Brain microvascular endothelial cell (primary cell): Measurements from ENCODE around the gene RASAL2.
A peak's percentile ranks its signal among the peaks of the same experiment; 100 is the strongest.

ENCODE experiments used
- DNase-seq: peaks from one replicate; pipeline ENCODE4 v3.0.0-alpha.2; 2020
- H3K27ac ChIP-seq: fragments of 250-450 bp; sonication (Bioruptor Pico); 2 replicates; pipeline ENCODE4 v1.5.1; 2020; ENCODE audit warnings: mild to moderate bottlenecking, moderate library complexity
- H3K27me3 ChIP-seq: fragments of 250-450 bp; sonication (Bioruptor Pico); replicated peaks from 2 replicates; pipeline ENCODE4 v1.5.1; 2020; ENCODE audit warnings: mild to moderate bottlenecking
- H3K36me3 ChIP-seq: fragments of 250-450 bp; sonication (Bioruptor Pico); replicated peaks from 2 replicates; pipeline ENCODE4 v1.5.1; 2020; ENCODE audit warnings: mild to moderate bottlenecking
- H3K4me3 ChIP-seq: 2 replicates; pipeline ENCODE4 v1.5.1; 2011; ENCODE audit warnings: low read depth, mild to moderate bottlenecking, control low read depth, low read length, moderate library complexity
- in situ Hi-C: cut with HindIII; loops from 2 replicates; pipeline ENCODE4 v1.10.0; 2017; ENCODE audit warnings: low sequenced_read_pairs, low pct_ligation_motif_present
- TF ChIP-seq, protein P1 (sequence below): IDR thresholded peaks from 2 replicates; pipeline ENCODE4 v1.5.1; 2011; ENCODE audit warnings: low read depth, mild to moderate bottlenecking, moderate library complexity, low read length, control low read depth, inconsistent platforms; ENCODE audit errors: missing control alignments

Gene RASAL2

DNA sequence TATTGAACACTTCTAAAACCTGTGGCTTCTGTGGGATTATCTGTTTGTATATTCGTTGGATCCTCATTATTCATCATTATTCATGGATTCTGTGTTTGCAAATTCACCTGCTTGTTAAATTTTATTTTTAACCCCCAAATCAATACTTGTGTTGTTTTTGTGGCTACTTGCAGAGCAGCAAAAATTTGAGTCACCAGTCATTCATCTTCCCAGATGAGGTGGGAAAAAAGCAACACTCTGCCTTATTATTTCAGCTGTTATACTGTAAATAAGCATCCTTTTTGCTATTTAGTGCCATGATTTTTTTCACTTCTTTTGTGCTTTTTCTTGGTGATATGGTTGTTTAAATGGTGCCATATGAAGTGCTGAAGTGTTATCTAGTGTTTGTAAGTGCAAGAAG lies 56.7 kb downstream of the RASAL2 start:
- no peak for DNase-seq
- Histone ChIP-seq H3K27ac (no peak overlapping the region), H3K27me3 (no peaks in the 10 kb centered on the region), H3K4me3 (no peak overlapping the region), H3K36me3 (no peaks in the 10 kb centered on the region)
- TF ChIP-seq, protein P1, sequence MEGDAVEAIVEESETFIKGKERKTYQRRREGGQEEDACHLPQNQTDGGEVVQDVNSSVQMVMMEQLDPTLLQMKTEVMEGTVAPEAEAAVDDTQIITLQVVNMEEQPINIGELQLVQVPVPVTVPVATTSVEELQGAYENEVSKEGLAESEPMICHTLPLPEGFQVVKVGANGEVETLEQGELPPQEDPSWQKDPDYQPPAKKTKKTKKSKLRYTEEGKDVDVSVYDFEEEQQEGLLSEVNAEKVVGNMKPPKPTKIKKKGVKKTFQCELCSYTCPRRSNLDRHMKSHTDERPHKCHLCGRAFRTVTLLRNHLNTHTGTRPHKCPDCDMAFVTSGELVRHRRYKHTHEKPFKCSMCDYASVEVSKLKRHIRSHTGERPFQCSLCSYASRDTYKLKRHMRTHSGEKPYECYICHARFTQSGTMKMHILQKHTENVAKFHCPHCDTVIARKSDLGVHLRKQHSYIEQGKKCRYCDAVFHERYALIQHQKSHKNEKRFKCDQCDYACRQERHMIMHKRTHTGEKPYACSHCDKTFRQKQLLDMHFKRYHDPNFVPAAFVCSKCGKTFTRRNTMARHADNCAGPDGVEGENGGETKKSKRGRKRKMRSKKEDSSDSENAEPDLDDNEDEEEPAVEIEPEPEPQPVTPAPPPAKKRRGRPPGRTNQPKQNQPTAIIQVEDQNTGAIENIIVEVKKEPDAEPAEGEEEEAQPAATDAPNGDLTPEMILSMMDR, result no peak
- in situ Hi-C loops, result no loop called here

DNA sequence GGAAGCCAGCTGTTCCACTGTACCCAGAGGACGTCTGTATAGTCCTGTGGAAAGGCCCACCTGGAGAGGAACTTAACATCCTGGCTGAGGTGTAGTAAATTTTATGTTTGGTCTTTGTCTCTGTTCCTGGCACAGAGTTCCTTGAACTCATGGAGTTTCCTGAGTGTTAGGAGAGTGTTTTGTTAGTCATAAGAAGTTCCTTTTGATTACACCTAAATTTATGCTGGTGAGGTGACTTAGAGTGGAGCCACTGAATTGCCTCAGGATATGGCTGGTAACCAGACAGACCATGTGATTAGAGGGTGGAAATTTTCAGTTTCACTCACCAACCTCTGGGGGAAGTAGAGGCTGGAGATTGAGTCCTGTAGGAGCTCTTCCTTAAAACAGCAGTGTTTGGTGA lies 57.9 kb downstream of the RASAL2 start:
- no peak for DNase-seq
- TF ChIP-seq, protein P1, result no peak
- in situ Hi-C loops, result no loop called here
- Histone ChIP-seq H3K4me3 (no peak overlapping the region), H3K27me3 (no peaks in the 10 kb centered on the region), H3K36me3 (no peaks in the 10 kb centered on the region), H3K27ac (no peak overlapping the region)

DNA sequence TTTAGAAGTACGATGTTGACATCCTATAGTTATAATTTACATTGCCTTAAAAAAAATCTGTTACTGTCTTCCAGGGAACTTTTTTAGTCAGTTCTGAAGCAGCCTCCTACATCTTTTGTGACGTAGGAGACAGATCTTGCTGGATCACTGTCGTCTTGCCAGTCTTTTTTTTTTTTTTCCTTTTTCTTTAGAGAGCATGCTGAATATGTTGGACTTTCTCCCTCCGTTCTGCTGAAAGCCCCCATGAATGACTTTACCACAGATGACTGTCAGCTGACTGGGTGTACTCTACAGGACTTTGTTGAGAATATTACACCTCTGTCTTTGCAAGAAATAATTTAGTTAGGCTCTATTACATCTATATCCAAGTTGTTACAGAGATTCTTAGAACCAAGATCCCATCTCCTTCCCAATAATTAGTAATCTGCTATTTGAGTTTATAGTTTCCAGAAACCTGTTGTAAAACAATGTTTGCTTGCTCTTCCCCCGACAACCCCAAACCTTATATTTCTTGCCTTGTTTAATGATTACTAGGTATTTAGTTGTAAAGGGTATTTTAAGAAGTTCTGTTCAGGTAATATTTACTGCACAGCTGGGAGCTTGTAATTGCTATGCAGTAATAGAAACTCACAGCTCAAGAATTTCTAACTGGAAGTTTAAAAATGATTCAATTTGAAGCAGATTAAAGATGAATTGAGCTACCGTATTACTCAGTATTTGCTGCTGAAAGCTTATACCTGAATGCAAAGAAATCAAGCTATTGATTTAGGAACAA lies 61.8 kb downstream of the RASAL2 start:
- no peak overlapping the region for H3K4me3 ChIP-seq
- DNase-seq, result no peak
- no peaks in the 10 kb centered on the region for H3K36me3 ChIP-seq
- H3K27me3 ChIP-seq, result no peaks in the 10 kb centered on the region
- in situ Hi-C loops, result no loop called here
- H3K27ac ChIP-seq, result no peak overlapping the region
- TF ChIP-seq, protein P1, result no peak

DNA sequence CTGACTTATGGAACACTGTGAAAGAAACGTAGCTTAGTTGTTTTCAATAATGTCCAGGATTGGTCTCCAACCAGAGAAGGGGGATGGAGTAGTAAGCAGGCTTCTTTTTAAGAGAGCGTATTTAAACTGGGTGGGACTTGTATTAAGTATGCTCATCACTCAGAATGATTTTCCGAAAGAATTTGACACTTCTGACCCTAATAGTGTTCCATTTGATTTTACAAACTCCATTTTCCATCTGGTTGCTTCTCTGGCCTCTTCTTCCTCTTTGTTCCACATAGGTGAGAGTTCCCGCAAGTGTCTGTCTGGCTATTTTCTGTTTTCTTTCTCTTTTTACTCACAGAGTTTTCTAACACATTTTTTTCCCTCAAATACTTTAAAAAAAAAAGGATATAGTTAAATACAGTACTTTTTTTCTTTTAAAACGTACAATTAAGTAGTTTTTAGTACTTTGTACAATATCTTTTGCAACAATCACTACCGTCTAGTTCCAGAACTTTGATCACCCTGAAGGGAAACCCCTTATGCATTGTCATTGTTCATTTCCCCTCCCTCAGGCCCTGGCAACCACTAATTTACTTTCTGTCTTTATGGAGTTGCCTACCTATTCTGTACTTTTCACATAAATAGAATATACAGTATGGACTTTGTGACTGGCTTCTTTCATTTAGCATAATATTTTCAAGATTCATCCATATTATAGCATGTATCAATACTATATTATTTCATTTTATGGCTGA lies 67.0 kb downstream of the RASAL2 start:
- no peaks in the 10 kb centered on the region for H3K36me3 ChIP-seq
- TF ChIP-seq, protein P1, result no peak
- no peak overlapping the region for H3K27ac ChIP-seq
- H3K4me3 ChIP-seq, result no peak overlapping the region
- DNase-seq, result no peak
- H3K27me3 ChIP-seq, result no peaks in the 10 kb centered on the region
- in situ Hi-C loops, result no loop called here

DNA sequence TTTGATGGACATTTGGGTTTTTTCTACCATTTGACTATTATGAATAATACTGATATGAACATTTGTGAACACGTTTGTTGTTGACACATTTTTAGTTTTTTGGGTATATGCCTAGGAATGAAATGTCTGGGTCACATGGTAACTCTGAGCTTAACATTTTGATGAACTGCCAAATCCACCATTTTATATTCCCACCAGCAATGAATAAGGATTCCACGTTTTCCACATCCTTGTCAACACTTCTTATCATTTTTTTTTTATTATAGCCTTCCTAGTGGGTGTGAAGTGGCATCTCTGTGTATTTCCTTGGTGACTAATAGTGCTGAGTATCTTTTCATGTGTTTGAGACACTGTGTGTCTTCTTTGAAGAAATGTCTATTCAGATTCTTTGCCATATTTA lies 67.6 kb downstream of the RASAL2 start:
- H3K4me3 ChIP-seq, result no peak overlapping the region
- TF ChIP-seq, protein P1, result no peak
- in situ Hi-C loops, result no loop called here
- H3K36me3 ChIP-seq, result no peaks in the 10 kb centered on the region
- no peaks in the 10 kb centered on the region for H3K27me3 ChIP-seq
- DNase-seq, result peak; percentile 15
- no peak overlapping the region for H3K27ac ChIP-seq
